ENCODE results near the gene LSS.

- TF ChIP-seq POLR2A (IDR thresholded peaks at IDR 0.05) (no peak), CTCF (IDR thresholded peaks at IDR 0.05) (no peak), EP300 (IDR thresholded peaks at IDR 0.05) (no peak), POLR2AphosphoS5 (IDR thresholded peaks at IDR 0.05) (no peak)
Measured at GRCh38 chr21:46199436-46200373, 28.9 kb downstream of the LSS start.
